Ammon's horn (tissue), 1 donor: Measurements from ENCODE around the gene TIMM21.

Experiments used
- DNase-seq: peaks from one replicate; pipeline ENCODE4 v3.0.0-alpha.2; 2016; ENCODE audit warnings: low spot score

Gene TIMM21

GRCh38 chr18:74191577-74191976 is 43.3 kb downstream of the TIMM21 start:
- DNase-seq, result no peak

- DNase-seq, result no peak
Measured at GRCh38 chr18:74194691-74195090, 46.4 kb downstream of the TIMM21 start.

- DNase-seq, result peak; percentile 82
Measured at GRCh38 chr18:74196220-74197119, 48.1 kb downstream of the TIMM21 start.

GRCh38 chr18:74197705-74198341 is 49.5 kb downstream of the TIMM21 start:
- no peak for DNase-seq

GRCh38 chr18:74198453-74198852 is 50.1 kb downstream of the TIMM21 start:
- no peak for DNase-seq

GRCh38 chr18:74200780-74201179 is 52.5 kb downstream of the TIMM21 start:
- DNase-seq, result no peak

GRCh38 chr18:74203811-74204210 is 55.5 kb downstream of the TIMM21 start:
- DNase-seq, result no peak

- no peak for DNase-seq
Measured at GRCh38 chr18:74204526-74205152, 56.3 kb downstream of the TIMM21 start.
